ENCODE data around the gene ATP11C.
A peak's percentile ranks its signal among the peaks of the same experiment; 100 is the strongest.
"Not testable (repeated sequence)": the region's sequence is repeated elsewhere in the genome, so short reads cannot be mapped to it uniquely, and the experiment has no call there.

The ATP11C gene

DNA sequence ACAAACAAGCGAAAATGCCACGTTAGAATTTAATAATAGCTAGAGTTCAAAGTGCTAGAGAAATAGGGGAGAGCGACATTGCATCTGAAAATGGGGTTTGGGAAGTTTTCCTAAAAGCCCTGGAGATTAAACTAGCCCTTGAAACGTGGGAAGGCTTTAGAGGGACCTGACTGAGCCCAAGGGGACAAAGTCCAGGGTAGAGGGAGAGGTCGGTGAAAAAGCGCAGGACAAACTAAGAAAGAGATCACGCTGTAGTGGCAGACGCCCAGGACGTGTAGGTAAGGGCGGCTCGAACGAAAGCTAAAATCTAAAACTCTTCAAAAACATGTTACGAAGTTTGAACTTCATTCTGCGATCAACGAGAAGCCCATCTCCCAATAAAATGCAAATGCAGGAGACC, 1.1 kb upstream of the ATP11C start:
- Mint-ChIP-seq H3K27me3 (ENCODE audit: low read depth) (no peaks in the 10 kb centered on the region), H3K36me3 (ENCODE audit: low read depth) (no peaks in the 10 kb centered on the region), H3K4me3 (peak overlapping the region; percentile 87), H3K27ac (peak overlapping the region; percentile 99), H3K9me3 (no peaks in the 10 kb centered on the region), H3K4me1 (ENCODE audit: low read depth) (peaks cover 13% of the 10 kb centered on the region)
- DNase-seq (ENCODE audit: low spot score) = no peak

DNA sequence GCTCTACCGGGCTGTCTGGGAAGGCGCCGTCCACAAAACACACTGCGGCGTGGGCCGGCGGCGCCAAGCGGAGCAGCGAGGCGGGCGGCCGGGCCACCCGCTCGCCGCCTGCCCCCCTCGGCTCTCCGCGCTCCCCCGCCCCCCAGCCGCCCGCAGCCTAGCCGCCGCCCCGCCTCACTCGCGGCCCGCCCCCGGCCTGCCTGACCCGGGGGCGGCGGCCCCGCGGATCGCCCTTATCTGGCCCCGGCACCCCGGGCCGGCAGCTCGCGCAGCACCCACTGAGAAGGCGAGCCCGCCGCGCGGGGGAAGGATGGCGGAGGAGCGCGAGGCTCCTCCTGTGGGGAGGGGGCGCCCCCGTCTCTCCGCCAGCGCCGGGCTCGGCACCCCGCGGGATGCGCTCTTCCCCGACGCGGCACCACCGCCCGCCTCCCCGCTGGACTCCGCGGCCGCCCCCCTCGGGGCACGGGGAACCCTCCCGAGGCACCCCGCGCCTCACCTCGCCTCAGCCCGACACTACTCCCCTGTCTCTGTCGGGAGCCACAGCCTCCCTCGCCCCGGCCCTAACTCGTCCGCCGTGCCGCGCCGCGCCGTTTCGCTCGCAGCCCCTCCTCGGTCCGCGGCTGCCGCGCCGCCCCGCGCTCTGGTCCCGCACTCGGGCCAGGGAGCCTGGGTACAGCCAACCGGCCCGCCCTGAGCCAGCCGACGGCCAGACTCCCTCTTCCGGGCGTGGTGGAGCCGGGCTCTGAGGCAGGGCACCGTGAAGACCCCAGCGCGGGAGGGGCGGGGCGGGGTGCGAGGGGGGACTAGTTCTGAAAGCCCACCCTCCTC, 566 bp downstream of the ATP11C start:
- peak; percentile 29 for DNase-seq (ENCODE audit: low spot score)
- Mint-ChIP-seq H3K27ac (peak overlapping the region; percentile 99), H3K4me1 (ENCODE audit: low read depth) (peaks cover 13% of the 10 kb centered on the region), H3K27me3 (ENCODE audit: low read depth) (no peaks in the 10 kb centered on the region), H3K9me3 (no peaks in the 10 kb centered on the region), H3K4me3 (peak overlapping the region; percentile 87), H3K36me3 (ENCODE audit: low read depth) (no peaks in the 10 kb centered on the region)

DNA sequence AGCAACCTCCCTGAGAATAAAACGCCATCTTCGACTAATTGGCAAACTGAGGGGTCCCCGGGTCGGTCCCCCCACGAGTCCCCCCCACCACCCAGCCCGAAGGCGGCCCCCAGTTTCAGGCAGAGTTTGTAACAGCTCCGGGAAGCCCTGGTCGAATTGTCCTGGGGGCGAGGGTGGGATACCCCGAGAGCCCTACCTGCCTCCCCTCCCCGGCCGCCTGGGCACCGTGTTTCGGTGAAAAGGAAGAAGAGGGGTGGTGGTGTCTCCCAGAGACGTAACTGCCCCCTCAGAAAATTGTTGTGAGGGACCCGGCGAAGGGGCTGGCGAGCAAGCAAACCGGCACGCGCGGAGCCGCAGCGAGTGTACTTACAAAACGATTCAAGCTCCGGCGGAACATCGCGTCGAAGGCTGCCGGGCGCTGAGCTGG, 1.2 kb downstream of the ATP11C start:
- DNase-seq (ENCODE audit: low spot score) = no peak
- no peaks in the 10 kb centered on the region for H3K27me3 Mint-ChIP-seq (ENCODE audit: low read depth)
- H3K4me1 Mint-ChIP-seq (ENCODE audit: low read depth) = peaks cover 13% of the 10 kb centered on the region
- H3K27ac Mint-ChIP-seq = peak overlapping the region; percentile 67
- H3K36me3 Mint-ChIP-seq (ENCODE audit: low read depth) = no peaks in the 10 kb centered on the region
- H3K4me3 Mint-ChIP-seq = peak overlapping the region; percentile 78
- no peaks in the 10 kb centered on the region for H3K9me3 Mint-ChIP-seq

DNA sequence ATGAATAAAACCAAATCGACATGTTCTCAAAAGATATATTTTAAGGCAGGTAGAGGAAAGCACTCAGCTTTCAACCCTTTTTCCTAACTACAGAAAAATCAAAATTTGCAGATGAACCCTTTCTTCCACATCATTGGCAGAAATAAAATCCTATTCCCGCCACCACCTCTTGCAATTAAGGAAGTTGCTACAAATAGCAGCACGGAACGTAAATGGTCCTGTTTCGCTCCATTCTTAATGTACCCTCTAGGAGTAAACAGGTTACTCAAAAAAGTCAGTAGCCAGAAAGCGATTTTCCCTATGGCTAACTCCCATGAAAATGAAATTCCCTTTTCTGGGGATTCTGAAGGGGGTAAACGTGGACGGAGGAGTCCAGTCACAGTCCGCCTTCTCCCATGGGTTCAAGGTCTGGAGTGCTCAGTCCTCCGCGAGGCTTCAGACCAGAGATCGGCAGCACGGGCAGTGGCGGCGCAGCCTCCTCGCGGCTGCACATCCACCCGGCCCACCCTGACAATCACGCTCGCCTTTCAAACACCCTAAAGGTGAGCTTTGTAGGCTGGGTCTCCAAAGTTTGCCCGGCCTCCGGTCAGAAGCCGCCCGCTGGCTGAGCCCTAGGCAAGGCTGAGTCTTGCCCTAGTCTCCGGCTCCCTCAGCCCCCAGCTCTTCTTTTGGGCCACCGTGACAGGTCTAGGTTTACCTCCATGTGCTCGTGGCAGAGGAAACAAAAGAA, 1.8 kb downstream of the ATP11C start:
- no peaks in the 10 kb centered on the region for H3K36me3 Mint-ChIP-seq (ENCODE audit: low read depth)
- peaks cover 13% of the 10 kb centered on the region for H3K4me1 Mint-ChIP-seq (ENCODE audit: low read depth)
- H3K9me3 Mint-ChIP-seq = no peaks in the 10 kb centered on the region
- H3K27me3 Mint-ChIP-seq (ENCODE audit: low read depth) = no peaks in the 10 kb centered on the region
- peak overlapping the region; percentile 78 for H3K4me3 Mint-ChIP-seq
- DNase-seq (ENCODE audit: low spot score) = peak; percentile 7
- H3K27ac Mint-ChIP-seq = peak overlapping the region; percentile 67

DNA sequence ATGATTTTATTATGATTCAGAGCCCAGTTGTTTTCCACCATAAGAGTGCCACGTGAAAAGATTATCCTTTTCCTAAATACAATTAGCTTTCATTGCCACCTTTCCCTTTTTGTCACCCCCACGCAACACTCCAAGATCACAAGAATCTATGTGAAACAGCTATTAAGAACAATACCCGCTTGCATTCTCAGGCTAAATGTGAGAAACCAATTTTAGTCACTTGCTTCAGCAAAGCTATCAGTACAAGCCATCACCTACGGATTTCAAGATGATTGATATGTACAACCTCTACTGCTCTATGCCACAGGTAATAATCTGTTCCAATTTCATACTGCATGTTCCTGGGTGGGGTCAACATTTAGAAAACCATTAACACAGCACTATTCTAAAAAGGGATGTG, 2.5 kb downstream of the ATP11C start:
- Mint-ChIP-seq H3K9me3 (no peaks in the 10 kb centered on the region), H3K36me3 (ENCODE audit: low read depth) (no peaks in the 10 kb centered on the region), H3K4me1 (ENCODE audit: low read depth) (peaks cover 13% of the 10 kb centered on the region), H3K4me3 (peak overlapping the region; percentile 78), H3K27ac (no peak overlapping the region), H3K27me3 (ENCODE audit: low read depth) (no peaks in the 10 kb centered on the region)
- no peak for DNase-seq (ENCODE audit: low spot score)

DNA sequence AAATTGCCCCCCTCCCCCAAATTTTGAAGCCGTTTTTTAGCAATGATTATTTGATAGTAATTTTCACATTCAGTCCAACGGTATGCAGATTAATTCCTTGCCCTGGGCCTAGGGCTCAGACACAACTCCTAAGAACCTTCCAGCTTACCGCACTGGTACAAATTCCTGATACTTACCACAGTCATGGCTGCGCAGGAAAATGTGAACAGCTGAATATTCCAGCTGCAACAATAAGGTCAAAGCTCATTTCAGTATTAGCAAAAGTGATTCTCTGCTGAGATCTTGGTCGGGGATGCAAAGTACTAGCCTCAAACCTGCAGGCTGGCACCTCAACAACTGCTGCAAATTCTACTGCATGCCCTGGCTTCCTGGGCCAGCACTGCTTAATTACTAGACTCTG, 3.0 kb downstream of the ATP11C start:
- Mint-ChIP-seq H3K4me3 (no peak overlapping the region), H3K36me3 (ENCODE audit: low read depth) (no peaks in the 10 kb centered on the region), H3K9me3 (no peaks in the 10 kb centered on the region), H3K27me3 (ENCODE audit: low read depth) (no peaks in the 10 kb centered on the region), H3K27ac (no peak overlapping the region), H3K4me1 (ENCODE audit: low read depth) (peaks cover 13% of the 10 kb centered on the region)
- DNase-seq (ENCODE audit: low spot score) = no peak

DNA sequence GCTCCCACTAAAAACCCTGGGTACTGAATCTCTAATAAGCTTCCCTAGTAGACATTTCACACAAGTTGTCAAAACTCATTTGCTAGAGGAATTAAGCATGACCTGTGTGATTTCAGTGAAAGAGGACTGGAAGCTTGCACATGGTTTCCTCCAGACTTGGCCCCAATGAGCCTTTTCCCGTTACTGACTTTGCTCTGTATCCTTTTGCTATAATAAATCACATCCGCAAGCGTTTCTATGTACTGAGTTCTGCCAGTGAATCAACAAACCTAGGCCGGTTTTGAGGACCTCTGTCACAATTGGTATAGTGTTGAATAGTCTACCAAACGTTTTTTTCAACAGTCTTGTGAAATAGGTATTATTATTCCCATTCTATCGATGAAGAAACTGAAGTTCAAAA, 8.2 kb downstream of the ATP11C start:
- Mint-ChIP-seq H3K27me3 (ENCODE audit: low read depth) (no peaks in the 10 kb centered on the region), H3K4me1 (ENCODE audit: low read depth) (peaks cover 4% of the 10 kb centered on the region), H3K27ac (no peak overlapping the region), H3K36me3 (ENCODE audit: low read depth) (peaks cover 3% of the 10 kb centered on the region), H3K4me3 (no peak overlapping the region), H3K9me3 (no peaks in the 10 kb centered on the region)
- no peak for DNase-seq (ENCODE audit: low spot score)

DNA sequence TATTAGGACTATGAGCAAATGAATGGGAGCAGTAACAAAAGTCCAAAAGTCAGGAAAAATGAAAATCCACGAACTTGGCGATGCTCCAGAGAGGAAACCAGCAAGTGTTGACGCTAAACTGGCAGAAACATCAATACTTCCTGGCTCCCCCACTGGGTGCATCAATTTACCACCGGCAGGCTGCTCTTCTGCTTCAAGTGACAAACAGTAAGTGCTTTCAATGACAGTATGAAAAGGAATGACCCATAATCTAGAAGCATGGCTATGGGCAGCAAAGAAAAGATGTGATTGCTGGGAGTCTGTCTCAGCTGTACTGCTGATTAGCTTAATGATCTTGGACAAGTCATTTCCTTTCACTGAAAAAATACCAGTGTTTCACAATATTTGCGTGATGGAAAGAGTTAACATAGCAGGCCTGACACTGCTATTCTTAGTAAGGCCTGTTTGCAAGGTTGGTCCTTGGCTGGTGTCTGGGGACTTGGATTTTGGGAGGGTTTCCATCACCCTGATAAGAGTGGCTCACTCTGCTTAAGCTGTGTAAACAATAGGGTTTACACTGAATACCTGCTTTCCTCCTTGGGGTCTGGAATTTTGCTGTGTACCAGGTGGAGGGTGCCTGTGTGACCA, 8.7 kb downstream of the ATP11C start:
- no peaks in the 10 kb centered on the region for H3K9me3 Mint-ChIP-seq
- peaks cover 4% of the 10 kb centered on the region for H3K4me1 Mint-ChIP-seq (ENCODE audit: low read depth)
- H3K27me3 Mint-ChIP-seq (ENCODE audit: low read depth) = no peaks in the 10 kb centered on the region
- no peak overlapping the region for H3K4me3 Mint-ChIP-seq
- peaks cover 3% of the 10 kb centered on the region for H3K36me3 Mint-ChIP-seq (ENCODE audit: low read depth)
- DNase-seq (ENCODE audit: low spot score) = no peak
- no peak overlapping the region for H3K27ac Mint-ChIP-seq

DNA sequence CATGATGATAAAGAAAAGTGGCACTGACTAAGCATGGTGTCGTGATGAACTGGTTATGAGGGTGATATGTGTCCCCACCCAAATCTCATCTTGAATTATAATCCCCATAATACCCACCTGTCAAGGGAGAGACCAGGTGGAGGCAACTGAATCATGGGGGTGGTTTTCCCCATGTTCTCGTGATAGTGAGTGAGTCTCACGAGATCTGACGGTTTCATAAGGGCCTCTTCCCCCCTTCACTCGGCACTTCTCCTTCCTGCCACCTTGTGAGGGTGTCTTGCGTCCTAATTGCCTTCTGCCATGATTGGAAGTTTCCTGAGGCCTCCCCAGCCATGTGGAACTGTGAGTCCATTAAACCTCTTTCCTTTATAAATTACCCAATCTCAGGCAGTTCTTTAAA, 11.7 kb downstream of the ATP11C start:
- not testable (repeated sequence) for H3K27me3 Mint-ChIP-seq (ENCODE audit: low read depth); H3K9me3 Mint-ChIP-seq; H3K4me3 Mint-ChIP-seq; H3K27ac Mint-ChIP-seq; H3K4me1 Mint-ChIP-seq (ENCODE audit: low read depth); DNase-seq (ENCODE audit: low spot score); H3K36me3 Mint-ChIP-seq (ENCODE audit: low read depth)

DNA sequence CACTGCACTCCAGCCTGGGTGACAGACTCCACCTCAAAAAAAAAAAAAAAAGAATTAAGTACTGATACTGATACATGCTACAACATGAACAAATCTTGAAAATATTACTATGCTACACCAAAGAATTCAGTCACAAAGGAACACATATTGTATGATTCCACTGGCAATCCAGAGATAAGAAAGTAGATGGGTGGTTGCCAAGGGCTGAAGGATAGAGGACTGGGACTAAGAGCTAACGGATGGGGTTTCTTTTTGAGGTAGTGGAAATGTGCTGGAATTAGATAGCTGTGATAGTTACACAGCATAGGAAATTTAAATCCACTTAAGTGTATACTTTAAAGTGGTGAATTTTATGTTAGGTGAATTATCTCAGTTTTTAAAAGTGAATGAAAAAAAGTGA, 12.5 kb downstream of the ATP11C start:
- H3K4me1 Mint-ChIP-seq (ENCODE audit: low read depth) = peaks cover 2% of the 10 kb centered on the region
- H3K27me3 Mint-ChIP-seq (ENCODE audit: low read depth) = no peaks in the 10 kb centered on the region
- H3K27ac Mint-ChIP-seq = no peak overlapping the region
- no peak for DNase-seq (ENCODE audit: low spot score)
- H3K9me3 Mint-ChIP-seq = no peaks in the 10 kb centered on the region
- H3K4me3 Mint-ChIP-seq = no peak overlapping the region
- peaks cover 3% of the 10 kb centered on the region for H3K36me3 Mint-ChIP-seq (ENCODE audit: low read depth)

DNA sequence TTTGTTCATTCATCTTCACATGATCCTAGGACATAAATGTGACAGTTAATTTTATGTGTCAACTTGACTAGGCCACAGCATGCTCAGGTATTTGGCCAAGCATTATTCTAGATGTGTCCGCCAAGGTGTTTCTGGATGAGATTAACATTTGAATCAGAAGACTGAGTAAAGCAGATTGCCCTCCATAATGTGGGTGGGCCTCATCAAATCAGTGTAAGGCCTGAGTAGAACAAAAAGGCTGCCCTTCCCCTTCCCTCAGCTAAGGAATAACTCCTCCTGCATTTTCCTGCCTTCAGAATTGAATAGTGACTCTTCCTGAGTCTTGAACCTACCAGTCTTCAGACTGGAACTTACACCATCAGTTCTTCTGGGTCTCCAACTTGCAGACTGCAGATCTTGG, 18.4 kb downstream of the ATP11C start:
- Mint-ChIP-seq H3K36me3 (ENCODE audit: low read depth) (peaks cover 3% of the 10 kb centered on the region), H3K4me1 (ENCODE audit: low read depth) (peaks cover 18% of the 10 kb centered on the region), H3K27me3 (ENCODE audit: low read depth) (no peaks in the 10 kb centered on the region), H3K9me3 (no peaks in the 10 kb centered on the region), H3K4me3 (no peak overlapping the region), H3K27ac (no peak overlapping the region)
- no peak for DNase-seq (ENCODE audit: low spot score)

DNA sequence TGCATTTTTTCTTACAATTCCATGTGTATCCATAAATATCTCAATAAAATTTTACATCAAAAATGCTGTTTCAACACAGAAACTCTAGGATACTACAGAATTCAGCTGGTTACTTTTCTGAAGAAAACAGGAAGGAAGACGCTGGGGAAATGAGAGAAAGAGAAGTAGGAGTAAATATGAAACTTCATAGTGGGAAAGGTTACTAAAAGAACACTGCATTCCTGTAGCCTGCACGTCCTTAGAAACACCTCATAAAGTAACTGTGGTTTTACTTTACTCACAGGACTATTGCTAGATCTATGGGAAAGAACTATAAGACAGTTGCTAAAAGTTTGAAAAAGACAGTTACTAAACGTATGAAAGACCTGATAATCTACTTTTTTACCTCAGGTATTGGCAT, 23.1 kb downstream of the ATP11C start:
- peaks cover 6% of the 10 kb centered on the region for H3K36me3 Mint-ChIP-seq (ENCODE audit: low read depth)
- peaks cover 28% of the 10 kb centered on the region for H3K4me1 Mint-ChIP-seq (ENCODE audit: low read depth)
- DNase-seq (ENCODE audit: low spot score) = no peak
- H3K27ac Mint-ChIP-seq = no peak overlapping the region
- H3K4me3 Mint-ChIP-seq = peak overlapping the region; percentile 24
- no peaks in the 10 kb centered on the region for H3K27me3 Mint-ChIP-seq (ENCODE audit: low read depth)
- H3K9me3 Mint-ChIP-seq = no peaks in the 10 kb centered on the region

DNA sequence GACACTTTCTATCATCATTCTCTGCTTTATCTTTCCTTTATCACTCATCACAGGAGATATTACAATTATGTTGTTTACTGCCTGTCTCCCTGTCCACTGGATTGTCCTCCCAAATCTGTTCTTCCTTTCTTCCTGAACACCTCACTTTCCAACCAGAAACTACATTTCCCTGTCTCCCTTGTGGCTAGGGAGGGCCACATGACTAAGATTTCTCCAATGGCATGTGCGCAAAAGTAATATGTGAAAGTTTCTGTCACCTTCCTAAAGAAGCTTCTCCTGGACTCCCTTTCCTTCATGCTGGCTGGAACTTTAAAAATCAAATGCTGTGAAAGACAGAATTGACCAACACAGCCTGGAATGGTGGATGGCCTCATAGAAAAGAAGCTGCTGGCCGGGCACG, 25.8 kb downstream of the ATP11C start:
- H3K36me3 Mint-ChIP-seq (ENCODE audit: low read depth) = peaks cover 3% of the 10 kb centered on the region
- H3K27ac Mint-ChIP-seq = no peak overlapping the region
- no peak overlapping the region for H3K4me3 Mint-ChIP-seq
- DNase-seq (ENCODE audit: low spot score) = no peak
- H3K4me1 Mint-ChIP-seq (ENCODE audit: low read depth) = peaks cover 28% of the 10 kb centered on the region
- H3K9me3 Mint-ChIP-seq = no peaks in the 10 kb centered on the region
- no peaks in the 10 kb centered on the region for H3K27me3 Mint-ChIP-seq (ENCODE audit: low read depth)

DNA sequence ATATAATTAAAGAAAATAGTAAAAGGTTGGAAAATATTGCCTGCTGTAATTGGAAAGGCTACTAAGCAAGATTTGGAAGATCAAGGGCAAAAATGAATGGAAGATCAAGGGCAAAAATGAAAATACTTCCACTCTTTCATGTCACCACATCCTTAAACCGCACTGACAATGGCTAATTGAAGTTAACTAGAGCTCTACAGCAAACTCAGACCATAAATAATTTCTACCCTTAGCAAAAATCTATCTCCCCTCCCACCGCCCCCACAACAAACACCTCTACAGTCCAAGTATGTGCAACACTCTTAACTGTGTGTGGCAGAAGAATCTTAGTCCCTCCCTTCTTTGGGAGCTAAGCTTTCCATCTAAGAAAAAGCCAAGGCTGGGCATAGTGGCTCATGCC, 27.1 kb downstream of the ATP11C start:
- Mint-ChIP-seq H3K27ac (no peak overlapping the region), H3K36me3 (ENCODE audit: low read depth) (peaks cover 3% of the 10 kb centered on the region), H3K4me1 (ENCODE audit: low read depth) (peaks cover 18% of the 10 kb centered on the region), H3K27me3 (ENCODE audit: low read depth) (no peaks in the 10 kb centered on the region), H3K9me3 (no peaks in the 10 kb centered on the region), H3K4me3 (no peak overlapping the region)
- DNase-seq (ENCODE audit: low spot score) = no peak

Measured in T-helper 2 cell treated with Interferon-gamma antibody and Interleukin-4, amounts not matched to agents 5 μg/mL and 100 μg/mL, for 36 hours (primary cell).